ENCODE measurements around the gene ARL3. TPM values are rescaled to one million over a fixed set of nuclear protein-coding genes. Genes with fewer than 3 reads are reported as not detected.
A peak's percentile ranks its signal among the peaks of the same experiment; 100 is the strongest.

Gene ARL3
- total and polyA plus RNA-seq, 2 experiments from 2014 or later, result 8.5 to 22.6 TPM

DNA sequence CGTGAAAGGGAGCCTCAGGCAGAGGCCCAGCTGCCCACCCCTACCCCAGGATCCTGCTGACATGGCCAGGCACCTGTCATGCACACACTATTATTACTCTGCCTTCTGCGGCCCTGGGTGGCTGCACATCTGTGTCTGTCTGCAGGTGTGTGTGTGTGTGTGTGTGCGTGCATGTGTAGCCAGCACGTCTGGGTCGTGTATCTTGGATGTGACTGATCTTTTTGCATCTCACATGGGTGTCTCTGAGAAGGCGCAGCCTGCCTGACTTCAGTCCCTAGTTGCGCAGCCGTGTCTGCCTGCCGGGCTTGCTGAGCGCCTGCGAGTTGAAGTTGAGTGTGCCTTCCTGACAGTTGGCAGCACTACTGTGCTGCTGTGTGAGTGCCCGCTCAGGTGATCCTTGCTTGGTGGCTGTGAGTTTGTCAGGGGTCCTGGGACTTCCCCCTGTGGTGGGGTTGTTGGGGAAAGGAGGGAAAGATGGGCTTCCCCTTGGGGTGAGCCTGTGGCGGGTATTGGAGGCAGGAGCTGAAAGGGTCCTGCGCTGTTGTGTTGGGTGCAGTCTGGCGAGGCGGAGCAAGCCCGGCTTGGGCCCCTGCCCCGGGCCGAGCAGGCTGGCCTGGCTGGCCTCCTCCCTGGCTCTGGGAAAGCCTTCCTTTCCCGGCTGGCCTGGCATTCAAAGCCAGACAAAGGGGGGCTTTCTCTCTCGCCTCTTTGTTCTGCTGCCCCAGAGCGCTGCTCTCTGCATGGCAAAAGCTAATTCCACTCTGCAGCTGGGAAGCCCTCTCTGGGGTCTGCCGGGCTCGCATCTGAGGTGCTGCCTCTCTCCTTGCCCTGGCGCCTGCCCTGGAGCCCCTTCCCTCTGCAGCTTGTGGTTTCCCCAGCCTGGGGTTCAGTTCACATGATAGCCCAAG lies 65.1 kb downstream of the ARL3 start:
- H3K9me3 Mint-ChIP-seq, result no peaks in the 10 kb centered on the region
- peak overlapping the region; percentile 38 for H3K4me3 Mint-ChIP-seq
- TF ChIP-seq POLR2AphosphoS5 (IDR thresholded peaks at IDR 0.05; ENCODE audit: low read depth) (no peak), EZH2 (IDR thresholded peaks at IDR 0.05; ENCODE audit: low read depth, unreplicated experiment) (no peak), JUNB (IDR thresholded peaks at IDR 0.05; ENCODE audit: unreplicated experiment) (no peak), CREB1 (CRISPR knock-in tag; IDR thresholded peaks at IDR 0.05; ENCODE audit: low read depth) (no peak), STAT1 (IDR thresholded peaks at IDR 0.05; ENCODE audit: unreplicated experiment) (no peak), ZNF331 (CRISPR knock-in tag; IDR thresholded peaks at IDR 0.05; ENCODE audit: low read depth) (no peak), NANOG (IDR thresholded peaks at IDR 0.05; ENCODE audit: borderline replicate concordance) (no peak), ZNF114 (CRISPR knock-in tag; IDR thresholded peaks at IDR 0.05) (no peak), EZH2phosphoT487 (IDR thresholded peaks at IDR 0.05; ENCODE audit: unreplicated experiment) (no peak)
- TF ChIP-seq, protein P1, sequence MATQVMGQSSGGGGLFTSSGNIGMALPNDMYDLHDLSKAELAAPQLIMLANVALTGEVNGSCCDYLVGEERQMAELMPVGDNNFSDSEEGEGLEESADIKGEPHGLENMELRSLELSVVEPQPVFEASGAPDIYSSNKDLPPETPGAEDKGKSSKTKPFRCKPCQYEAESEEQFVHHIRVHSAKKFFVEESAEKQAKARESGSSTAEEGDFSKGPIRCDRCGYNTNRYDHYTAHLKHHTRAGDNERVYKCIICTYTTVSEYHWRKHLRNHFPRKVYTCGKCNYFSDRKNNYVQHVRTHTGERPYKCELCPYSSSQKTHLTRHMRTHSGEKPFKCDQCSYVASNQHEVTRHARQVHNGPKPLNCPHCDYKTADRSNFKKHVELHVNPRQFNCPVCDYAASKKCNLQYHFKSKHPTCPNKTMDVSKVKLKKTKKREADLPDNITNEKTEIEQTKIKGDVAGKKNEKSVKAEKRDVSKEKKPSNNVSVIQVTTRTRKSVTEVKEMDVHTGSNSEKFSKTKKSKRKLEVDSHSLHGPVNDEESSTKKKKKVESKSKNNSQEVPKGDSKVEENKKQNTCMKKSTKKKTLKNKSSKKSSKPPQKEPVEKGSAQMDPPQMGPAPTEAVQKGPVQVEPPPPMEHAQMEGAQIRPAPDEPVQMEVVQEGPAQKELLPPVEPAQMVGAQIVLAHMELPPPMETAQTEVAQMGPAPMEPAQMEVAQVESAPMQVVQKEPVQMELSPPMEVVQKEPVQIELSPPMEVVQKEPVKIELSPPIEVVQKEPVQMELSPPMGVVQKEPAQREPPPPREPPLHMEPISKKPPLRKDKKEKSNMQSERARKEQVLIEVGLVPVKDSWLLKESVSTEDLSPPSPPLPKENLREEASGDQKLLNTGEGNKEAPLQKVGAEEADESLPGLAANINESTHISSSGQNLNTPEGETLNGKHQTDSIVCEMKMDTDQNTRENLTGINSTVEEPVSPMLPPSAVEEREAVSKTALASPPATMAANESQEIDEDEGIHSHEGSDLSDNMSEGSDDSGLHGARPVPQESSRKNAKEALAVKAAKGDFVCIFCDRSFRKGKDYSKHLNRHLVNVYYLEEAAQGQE (IDR thresholded peaks at IDR 0.05; ENCODE audit: unreplicated experiment), result no peak
- TF ChIP-seq, protein P2, sequence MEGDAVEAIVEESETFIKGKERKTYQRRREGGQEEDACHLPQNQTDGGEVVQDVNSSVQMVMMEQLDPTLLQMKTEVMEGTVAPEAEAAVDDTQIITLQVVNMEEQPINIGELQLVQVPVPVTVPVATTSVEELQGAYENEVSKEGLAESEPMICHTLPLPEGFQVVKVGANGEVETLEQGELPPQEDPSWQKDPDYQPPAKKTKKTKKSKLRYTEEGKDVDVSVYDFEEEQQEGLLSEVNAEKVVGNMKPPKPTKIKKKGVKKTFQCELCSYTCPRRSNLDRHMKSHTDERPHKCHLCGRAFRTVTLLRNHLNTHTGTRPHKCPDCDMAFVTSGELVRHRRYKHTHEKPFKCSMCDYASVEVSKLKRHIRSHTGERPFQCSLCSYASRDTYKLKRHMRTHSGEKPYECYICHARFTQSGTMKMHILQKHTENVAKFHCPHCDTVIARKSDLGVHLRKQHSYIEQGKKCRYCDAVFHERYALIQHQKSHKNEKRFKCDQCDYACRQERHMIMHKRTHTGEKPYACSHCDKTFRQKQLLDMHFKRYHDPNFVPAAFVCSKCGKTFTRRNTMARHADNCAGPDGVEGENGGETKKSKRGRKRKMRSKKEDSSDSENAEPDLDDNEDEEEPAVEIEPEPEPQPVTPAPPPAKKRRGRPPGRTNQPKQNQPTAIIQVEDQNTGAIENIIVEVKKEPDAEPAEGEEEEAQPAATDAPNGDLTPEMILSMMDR (conservative IDR thresholded peaks at IDR 0.05; ENCODE audit: low read depth in 2 of 2), result no peak
- TF ChIP-seq, protein P3, sequence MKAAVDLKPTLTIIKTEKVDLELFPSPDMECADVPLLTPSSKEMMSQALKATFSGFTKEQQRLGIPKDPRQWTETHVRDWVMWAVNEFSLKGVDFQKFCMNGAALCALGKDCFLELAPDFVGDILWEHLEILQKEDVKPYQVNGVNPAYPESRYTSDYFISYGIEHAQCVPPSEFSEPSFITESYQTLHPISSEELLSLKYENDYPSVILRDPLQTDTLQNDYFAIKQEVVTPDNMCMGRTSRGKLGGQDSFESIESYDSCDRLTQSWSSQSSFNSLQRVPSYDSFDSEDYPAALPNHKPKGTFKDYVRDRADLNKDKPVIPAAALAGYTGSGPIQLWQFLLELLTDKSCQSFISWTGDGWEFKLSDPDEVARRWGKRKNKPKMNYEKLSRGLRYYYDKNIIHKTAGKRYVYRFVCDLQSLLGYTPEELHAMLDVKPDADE (IDR thresholded peaks at IDR 0.05), result no peak
- TF ChIP-seq, protein P4, sequence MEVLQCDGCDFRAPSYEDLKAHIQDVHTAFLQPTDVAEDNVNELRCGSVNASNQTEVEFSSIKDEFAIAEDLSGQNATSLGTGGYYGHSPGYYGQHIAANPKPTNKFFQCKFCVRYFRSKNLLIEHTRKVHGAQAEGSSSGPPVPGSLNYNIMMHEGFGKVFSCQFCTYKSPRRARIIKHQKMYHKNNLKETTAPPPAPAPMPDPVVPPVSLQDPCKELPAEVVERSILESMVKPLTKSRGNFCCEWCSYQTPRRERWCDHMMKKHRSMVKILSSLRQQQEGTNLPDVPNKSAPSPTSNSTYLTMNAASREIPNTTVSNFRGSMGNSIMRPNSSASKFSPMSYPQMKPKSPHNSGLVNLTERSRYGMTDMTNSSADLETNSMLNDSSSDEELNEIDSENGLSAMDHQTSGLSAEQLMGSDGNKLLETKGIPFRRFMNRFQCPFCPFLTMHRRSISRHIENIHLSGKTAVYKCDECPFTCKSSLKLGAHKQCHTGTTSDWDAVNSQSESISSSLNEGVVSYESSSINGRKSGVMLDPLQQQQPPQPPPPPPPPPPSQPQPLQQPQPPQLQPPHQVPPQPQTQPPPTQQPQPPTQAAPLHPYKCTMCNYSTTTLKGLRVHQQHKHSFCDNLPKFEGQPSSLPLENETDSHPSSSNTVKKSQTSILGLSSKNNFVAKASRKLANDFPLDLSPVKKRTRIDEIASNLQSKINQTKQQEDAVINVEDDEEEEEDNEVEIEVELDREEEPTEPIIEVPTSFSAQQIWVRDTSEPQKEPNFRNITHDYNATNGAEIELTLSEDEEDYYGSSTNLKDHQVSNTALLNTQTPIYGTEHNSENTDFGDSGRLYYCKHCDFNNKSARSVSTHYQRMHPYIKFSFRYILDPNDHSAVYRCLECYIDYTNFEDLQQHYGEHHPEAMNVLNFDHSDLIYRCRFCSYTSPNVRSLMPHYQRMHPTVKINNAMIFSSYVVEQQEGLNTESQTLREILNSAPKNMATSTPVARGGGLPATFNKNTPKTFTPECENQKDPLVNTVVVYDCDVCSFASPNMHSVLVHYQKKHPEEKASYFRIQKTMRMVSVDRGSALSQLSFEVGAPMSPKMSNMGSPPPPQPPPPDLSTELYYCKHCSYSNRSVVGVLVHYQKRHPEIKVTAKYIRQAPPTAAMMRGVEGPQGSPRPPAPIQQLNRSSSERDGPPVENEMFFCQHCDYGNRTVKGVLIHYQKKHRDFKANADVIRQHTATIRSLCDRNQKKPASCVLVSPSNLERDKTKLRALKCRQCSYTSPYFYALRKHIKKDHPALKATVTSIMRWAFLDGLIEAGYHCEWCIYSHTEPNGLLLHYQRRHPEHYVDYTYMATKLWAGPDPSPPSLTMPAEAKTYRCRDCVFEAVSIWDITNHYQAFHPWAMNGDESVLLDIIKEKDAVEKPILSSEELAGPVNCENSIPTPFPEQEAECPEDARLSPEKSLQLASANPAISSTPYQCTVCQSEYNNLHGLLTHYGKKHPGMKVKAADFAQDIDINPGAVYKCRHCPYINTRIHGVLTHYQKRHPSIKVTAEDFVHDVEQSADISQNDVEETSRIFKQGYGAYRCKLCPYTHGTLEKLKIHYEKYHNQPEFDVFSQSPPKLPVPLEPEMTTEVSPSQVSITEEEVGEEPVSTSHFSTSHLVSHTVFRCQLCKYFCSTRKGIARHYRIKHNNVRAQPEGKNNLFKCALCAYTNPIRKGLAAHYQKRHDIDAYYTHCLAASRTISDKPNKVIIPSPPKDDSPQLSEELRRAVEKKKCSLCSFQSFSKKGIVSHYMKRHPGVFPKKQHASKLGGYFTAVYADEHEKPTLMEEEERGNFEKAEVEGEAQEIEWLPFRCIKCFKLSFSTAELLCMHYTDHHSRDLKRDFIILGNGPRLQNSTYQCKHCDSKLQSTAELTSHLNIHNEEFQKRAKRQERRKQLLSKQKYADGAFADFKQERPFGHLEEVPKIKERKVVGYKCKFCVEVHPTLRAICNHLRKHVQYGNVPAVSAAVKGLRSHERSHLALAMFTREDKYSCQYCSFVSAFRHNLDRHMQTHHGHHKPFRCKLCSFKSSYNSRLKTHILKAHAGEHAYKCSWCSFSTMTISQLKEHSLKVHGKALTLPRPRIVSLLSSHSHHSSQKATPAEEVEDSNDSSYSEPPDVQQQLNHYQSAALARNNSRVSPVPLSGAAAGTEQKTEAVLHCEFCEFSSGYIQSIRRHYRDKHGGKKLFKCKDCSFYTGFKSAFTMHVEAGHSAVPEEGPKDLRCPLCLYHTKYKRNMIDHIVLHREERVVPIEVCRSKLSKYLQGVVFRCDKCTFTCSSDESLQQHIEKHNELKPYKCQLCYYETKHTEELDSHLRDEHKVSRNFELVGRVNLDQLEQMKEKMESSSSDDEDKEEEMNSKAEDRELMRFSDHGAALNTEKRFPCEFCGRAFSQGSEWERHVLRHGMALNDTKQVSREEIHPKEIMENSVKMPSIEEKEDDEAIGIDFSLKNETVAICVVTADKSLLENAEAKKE (CRISPR knock-in tag; IDR thresholded peaks at IDR 0.05), result no peak
- peak overlapping the region; percentile 72 for H3K4me2 ChIP-seq
- no peaks in the 10 kb centered on the region for H3K9me2 ChIP-seq (ENCODE audit: insufficient read depth)
- DNase-seq (ENCODE audit: low spot score) (peak; percentile 32), ATAC-seq (peak; percentile 12)
- 0 out of 2 replicates have a peak, but pooled peaks cover 4% of the 10 kb centered on the region for H3F3A ChIP-seq (replicated peaks; ENCODE audit: low read depth)
- H3K4me3 ChIP-seq, result peak overlapping the region; percentile 34; the same call in 1 of the 2 replicates
- no peak overlapping the region for H2AFZ ChIP-seq
- 0 out of 2 replicates have a peak, but pooled peaks cover 3% of the 10 kb centered on the region for H3K27me3 ChIP-seq (ENCODE audit: insufficient read depth)
- no peaks in the 10 kb centered on the region for H3K36me3 ChIP-seq (ENCODE audit: insufficient read depth)
- H3K27ac Mint-ChIP-seq, result peak overlapping the region; percentile 72
- H3K4me1 ChIP-seq (ENCODE audit: insufficient read depth), result peaks cover 36% of the 10 kb centered on the region
- peak overlapping the region; percentile 77; the same call in 1 of the 2 replicates for H3K27ac ChIP-seq (ENCODE audit: low read depth)
- peaks cover 13% of the 10 kb centered on the region; the same call in 1 of the 2 replicates for H4K20me1 ChIP-seq (replicated peaks; ENCODE audit: insufficient read depth)
- H3K4me1 Mint-ChIP-seq, result peaks cover 62% of the 10 kb centered on the region
- H3K27me3 Mint-ChIP-seq (ENCODE audit: insufficient read depth, low read depth, poor library complexity), result peaks cover 30% of the 10 kb centered on the region
- H3K79me2 ChIP-seq (replicated peaks; ENCODE audit: insufficient read depth), result peaks cover 78% of the 10 kb centered on the region
- peaks cover 4% of the 10 kb centered on the region; the same call in 1 of the 3 replicates for H3K36me3 Mint-ChIP-seq (ENCODE audit: low read depth)
